Activated naive CD4-positive, alpha-beta T cell treated with anti-CD3 and anti-CD28 coated beads, Interleukin-2, amount 10 ng/mL, durations not matched to agents 7 days and 5 days (primary cell): Measurements from ENCODE around the gene POLR1G.

Experiments
- CTCF ChIA-PET: fragments of 350-600 bp; sonication (Branson Sonifier 250); formaldehyde crosslinking; loops from one replicate; lab custom pipeline; 2021; ENCODE audit warnings: antibody characterized with exemption; lab: Charles Lee
- DNase-seq: peaks from one replicate; pipeline ENCODE4 v3.0.0-alpha.2; 2020
- H3K27ac Mint-ChIP-seq: one replicate; pipeline ENCODE4 v1.8.0; 2021; ENCODE audit warnings: mild to moderate bottlenecking, moderate library complexity, mixed read lengths
- H3K27me3 Mint-ChIP-seq: one replicate; pipeline ENCODE4 v1.8.0; 2021; ENCODE audit warnings: mild to moderate bottlenecking, mixed read lengths
- H3K36me3 Mint-ChIP-seq: one replicate; pipeline ENCODE4 v1.8.0; 2021; ENCODE audit warnings: mixed read lengths
- H3K4me1 Mint-ChIP-seq: one replicate; pipeline ENCODE4 v1.8.0; 2021; ENCODE audit warnings: mixed read lengths
- H3K4me3 Mint-ChIP-seq: one replicate; pipeline ENCODE4 v1.8.0; 2021; ENCODE audit warnings: mild to moderate bottlenecking, moderate library complexity, mixed read lengths
- H3K9me3 Mint-ChIP-seq: one replicate; pipeline ENCODE4 v1.8.0; 2021; ENCODE audit warnings: mixed read lengths

The POLR1G gene

DNA sequence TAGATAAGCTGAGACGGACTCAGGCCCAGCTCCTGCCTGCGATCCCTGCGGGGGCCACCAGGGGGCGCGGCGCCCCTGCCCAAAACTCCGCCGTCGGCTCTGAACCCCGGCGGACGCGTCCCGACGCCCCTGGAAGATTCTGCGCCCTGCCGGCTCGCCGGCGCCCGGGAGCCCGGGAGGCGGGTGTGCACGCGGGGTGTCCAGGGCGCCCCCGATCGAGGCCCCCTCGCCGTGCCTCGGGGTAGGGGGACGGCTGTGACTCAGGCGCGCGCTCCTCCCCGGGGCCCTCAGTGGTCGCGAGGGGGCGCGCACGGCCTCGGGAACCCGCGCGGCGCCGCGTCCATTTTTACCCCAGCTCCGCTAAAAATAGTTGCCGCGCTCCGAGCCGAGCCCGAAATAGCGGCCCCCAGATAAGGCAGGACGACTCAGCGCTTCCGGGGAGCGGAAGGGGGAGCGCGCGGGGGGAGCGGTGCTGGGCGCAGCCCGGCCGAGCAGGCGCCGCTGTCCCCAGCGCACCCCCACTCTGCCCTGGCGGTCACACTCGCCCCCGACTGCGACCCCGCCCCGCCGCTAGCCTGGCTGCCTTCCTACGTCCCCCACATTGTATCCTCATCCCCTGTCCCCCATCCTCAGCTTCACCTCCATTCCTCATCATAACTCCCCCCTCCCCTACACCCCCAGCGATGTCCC, 33.3 kb downstream of the POLR1G start:
- H3K4me3 Mint-ChIP-seq: peak overlapping the region; percentile 64

DNA sequence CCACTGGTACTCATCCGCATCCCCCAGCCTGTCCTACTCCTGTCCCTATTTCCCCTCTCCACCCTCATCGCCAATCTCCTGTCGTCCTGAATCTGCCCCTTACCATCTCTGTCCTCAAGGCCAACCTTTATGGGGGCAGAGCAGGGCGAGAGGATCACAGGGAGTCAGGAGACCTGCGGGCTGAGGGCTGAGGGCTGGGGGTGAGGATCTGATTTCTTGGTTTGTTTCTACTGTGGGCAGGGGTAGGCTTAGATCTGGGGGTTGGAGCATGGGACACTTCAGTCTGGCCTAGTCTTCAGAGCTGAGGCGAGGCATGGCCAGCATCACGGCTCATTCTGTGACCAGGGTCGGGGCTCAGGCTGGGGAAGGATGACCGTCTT, 33.8 kb downstream of the POLR1G start:
- no peak for DNase-seq
- Mint-ChIP-seq H3K9me3 (no peaks in the 10 kb centered on the region), H3K4me3 (peak overlapping the region; percentile 64), H3K27ac (peak overlapping the region; percentile 67), H3K4me1 (peaks cover 44% of the 10 kb centered on the region), H3K36me3 (no peaks in the 10 kb centered on the region), H3K27me3 (peaks cover 23% of the 10 kb centered on the region)
- CTCF ChIA-PET: interaction anchor here (0.9 to 8.5 kb wide), 16 partner anchors 9 to 202 kb away, joined by 3 to 229 read pairs (median 10); partner anchors contain the start of genes ERCC1, FOSB and PPP1R13L

More for the DNA sequence above, 33.3 kb downstream of the POLR1G start:
- Mint-ChIP-seq H3K4me1 (peaks cover 41% of the 10 kb centered on the region), H3K36me3 (no peaks in the 10 kb centered on the region), H3K27me3 (peaks cover 21% of the 10 kb centered on the region), H3K27ac (peak overlapping the region; percentile 67), H3K9me3 (no peaks in the 10 kb centered on the region)
- peak; percentile 87 for DNase-seq
- CTCF ChIA-PET: interaction anchor here (0.7 to 8.5 kb wide), 30 partner anchors 9 to 253 kb away, joined by 3 to 229 read pairs (median 4); partner anchors contain the start of genes ERCC1, FOSB, PPM1N and PPP1R13L

DNA sequence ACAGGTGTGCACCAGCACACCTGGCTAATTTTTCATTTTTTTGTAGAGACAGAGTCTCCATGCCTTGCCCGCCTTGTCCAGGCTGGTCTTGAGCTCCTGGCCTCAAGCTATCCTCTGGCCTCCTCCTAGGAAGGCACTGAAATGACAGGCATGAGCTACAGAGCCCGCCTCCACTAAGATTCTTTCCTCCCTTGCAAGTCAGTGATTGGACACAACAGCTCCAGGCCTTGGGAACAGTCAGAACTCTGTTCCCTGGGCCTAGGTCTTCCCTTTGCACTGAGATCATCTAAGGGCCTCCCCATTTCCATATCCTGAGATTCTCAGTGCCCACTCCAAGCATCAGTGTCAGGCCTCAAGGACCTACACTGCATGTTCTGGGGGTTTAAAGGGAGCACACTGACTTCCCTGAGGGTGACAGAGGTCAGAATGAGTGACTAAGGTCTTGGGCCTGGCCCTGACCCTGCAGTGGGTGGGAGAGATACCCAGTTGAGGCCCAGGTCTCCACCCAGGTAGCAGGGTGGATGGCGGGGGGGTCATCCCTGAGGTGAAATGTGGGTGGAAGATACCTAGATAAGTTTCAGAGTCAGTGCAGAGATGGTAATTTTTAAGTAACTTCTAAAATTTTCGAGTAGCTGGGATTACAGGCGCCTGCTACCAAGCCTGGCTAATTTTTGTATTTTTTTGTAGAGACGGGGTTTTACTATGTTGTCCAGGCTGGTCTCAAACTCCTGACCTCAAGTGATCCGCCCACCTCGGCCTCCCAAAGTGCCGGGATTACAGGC, 34.6 kb downstream of the POLR1G start:
- peak overlapping the region; percentile 67 for H3K27ac Mint-ChIP-seq
- no peaks in the 10 kb centered on the region for H3K36me3 Mint-ChIP-seq
- H3K27me3 Mint-ChIP-seq: peaks cover 20% of the 10 kb centered on the region
- no peak for DNase-seq
- H3K9me3 Mint-ChIP-seq: no peaks in the 10 kb centered on the region
- H3K4me3 Mint-ChIP-seq: peak overlapping the region; percentile 64
- CTCF ChIA-PET: interaction anchor here (0.7 to 8.5 kb wide), 9 partner anchors 8 to 45 kb away, joined by 3 to 229 read pairs (median 12); partner anchors contain the start of genes ERCC1 and FOSB
- H3K4me1 Mint-ChIP-seq: peaks cover 46% of the 10 kb centered on the region

GRCh38 chr19:45442408-45442777, 35.9 kb downstream of the POLR1G start:
- Mint-ChIP-seq H3K4me1 (peaks cover 52% of the 10 kb centered on the region), H3K27me3 (peaks cover 20% of the 10 kb centered on the region), H3K36me3 (peaks cover 3% of the 10 kb centered on the region), H3K4me3 (peak overlapping the region; percentile 16), H3K27ac (no peak overlapping the region), H3K9me3 (no peaks in the 10 kb centered on the region)
- CTCF ChIA-PET: interaction anchor here (1.1 to 8.5 kb wide), 2 partner anchors 36 to 43 kb away, joined by 3 to 229 read pairs; no protein-coding TSS in a partner anchor
- DNase-seq: no peak

DNA sequence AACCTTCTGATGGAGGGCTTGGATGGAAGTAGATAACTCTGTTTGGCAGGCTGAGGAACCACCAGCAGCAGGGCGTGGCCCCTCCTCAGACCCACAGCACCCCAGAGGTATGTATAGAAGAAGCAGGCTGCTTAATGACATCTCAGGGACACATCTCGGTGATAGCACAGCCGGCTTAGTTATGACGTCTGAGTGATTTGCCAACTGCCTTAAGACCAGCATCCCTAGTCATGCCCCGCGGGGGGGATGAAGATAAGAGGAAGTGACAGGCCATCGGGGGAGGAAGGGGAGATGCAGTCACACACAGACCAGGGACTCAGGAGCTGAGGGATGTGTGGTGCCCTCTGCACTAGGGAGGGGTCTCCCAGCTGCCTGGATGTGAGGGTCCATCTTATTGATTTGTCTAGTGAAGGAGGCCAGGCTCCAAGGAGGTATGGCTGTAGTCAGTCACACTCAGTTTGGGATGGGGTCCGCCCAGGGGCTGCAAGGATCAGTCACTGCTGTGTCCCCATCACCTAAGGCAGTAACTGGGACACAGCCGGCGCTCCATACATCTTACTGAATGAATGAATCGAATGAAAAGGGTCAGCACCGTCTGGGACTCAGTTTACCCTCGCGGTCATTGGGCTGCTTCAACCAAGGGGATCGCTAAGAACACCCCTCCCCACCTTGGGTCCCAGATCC, 36.5 kb downstream of the POLR1G start:
- peak overlapping the region; percentile 64 for H3K4me3 Mint-ChIP-seq
- no peaks in the 10 kb centered on the region for H3K9me3 Mint-ChIP-seq
- peak; percentile 56 for DNase-seq
- H3K36me3 Mint-ChIP-seq: peaks cover 3% of the 10 kb centered on the region
- H3K4me1 Mint-ChIP-seq: peaks cover 52% of the 10 kb centered on the region
- CTCF ChIA-PET: interaction anchor here (8.5 kb wide), 1 partner anchor 36 kb away, joined by 229 read pairs; no protein-coding TSS in a partner anchor
- H3K27ac Mint-ChIP-seq: no peak overlapping the region
- H3K27me3 Mint-ChIP-seq: peaks cover 20% of the 10 kb centered on the region

DNA sequence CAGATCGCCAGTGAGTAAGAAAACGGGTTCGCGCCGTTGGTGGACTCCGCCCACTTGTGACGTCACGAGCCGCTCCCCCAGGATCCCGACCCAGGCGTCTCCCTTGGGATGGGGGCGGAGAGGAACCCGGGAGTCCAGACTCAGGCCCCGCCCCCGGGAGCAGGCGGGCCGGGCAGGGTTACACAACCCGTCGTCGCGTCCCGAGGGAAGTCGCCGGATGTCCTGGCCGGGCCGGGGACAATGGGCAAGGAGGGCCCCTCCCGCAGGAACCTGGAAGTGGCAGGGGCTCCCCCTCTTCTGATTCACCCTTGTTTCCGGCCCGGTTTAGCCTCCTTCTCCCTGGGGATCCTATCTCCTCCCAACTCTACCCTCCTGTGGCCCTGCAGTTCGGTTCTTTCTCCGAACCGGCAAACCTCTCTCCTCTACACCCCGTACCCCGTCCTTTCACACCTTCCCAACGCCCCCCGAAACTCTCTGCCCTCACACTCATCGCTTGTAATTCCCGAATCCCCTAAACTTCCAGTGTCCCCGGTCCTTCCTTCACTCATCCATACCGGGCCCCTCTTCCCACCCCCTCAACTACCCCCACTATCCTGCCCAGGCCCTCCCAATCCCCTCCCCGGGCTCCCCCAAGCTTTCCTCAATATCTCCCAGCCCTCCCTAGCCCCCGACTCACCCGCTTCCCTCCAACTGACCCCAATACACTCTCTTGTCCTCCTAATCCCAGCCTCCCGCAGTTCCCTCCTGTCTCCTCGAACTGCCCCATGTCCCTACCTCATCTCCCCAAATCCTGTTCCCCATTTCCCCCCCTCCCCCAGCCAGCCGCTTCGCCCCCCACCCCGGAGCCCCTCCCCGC, 37.2 kb downstream of the POLR1G start:
- Mint-ChIP-seq H3K4me1 (peaks cover 55% of the 10 kb centered on the region), H3K27ac (no peak overlapping the region), H3K27me3 (peaks cover 20% of the 10 kb centered on the region), H3K9me3 (no peaks in the 10 kb centered on the region), H3K36me3 (peaks cover 3% of the 10 kb centered on the region), H3K4me3 (peak overlapping the region; percentile 64)
- DNase-seq: peak; percentile 71
- CTCF ChIA-PET: interaction anchor here (8.5 kb wide), 1 partner anchor 35 kb away, joined by 229 read pairs; no protein-coding TSS in a partner anchor

DNA sequence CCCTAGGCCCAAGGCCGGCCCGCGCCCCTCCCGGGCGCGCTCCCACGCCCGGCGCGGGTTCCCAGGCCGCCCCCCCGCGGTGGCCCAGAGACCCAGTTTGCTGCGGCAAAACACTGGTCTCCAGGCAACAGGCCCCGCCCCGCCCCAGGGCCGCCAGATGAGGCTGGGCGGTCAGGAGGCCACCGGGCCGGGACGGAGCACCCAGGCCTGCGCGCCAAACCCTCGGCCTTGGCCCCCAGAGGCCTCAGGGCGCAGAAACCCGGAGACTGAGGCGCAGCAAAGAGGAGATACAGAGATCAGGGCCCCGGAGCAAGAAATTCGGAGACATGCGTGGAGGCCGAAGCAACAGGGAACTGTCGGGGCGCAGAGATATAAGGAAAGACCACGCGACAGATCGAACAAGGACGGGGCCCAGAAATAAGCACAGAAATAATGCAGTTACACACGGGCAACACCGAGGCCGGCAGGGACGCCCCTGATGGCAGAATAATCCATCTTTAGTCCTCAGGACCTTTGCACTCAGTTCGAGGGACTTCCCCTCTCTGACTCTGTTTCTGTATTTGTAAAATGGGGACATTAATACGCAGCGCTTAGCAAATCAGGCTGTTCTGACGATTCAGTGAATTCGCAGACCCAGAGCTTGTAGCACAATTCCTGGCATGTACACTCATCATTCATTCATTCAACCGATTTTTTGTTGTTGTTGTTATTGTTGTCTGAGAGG, 38.0 kb downstream of the POLR1G start:
- DNase-seq: peak; percentile 86
- H3K4me1 Mint-ChIP-seq: peaks cover 55% of the 10 kb centered on the region
- no peaks in the 10 kb centered on the region for H3K9me3 Mint-ChIP-seq
- CTCF ChIA-PET: interaction anchor here (6.2 to 6.4 kb wide), 2 partner anchors 23 to 33 kb away, joined by 32 to 68 read pairs; partner anchors contain the start of gene FOSB
- peaks cover 20% of the 10 kb centered on the region for H3K27me3 Mint-ChIP-seq
- no peak overlapping the region for H3K4me3 Mint-ChIP-seq
- H3K36me3 Mint-ChIP-seq: peaks cover 4% of the 10 kb centered on the region
- no peak overlapping the region for H3K27ac Mint-ChIP-seq

- Mint-ChIP-seq H3K27me3 (peaks cover 20% of the 10 kb centered on the region), H3K27ac (no peak overlapping the region), H3K36me3 (peaks cover 4% of the 10 kb centered on the region), H3K9me3 (no peaks in the 10 kb centered on the region), H3K4me3 (no peak overlapping the region), H3K4me1 (peaks cover 60% of the 10 kb centered on the region)
- DNase-seq: no peak
- CTCF ChIA-PET: interaction anchor here (0.6 to 6.4 kb wide), 5 partner anchors 22 to 322 kb away, joined by 3 to 68 read pairs (median 6); partner anchors contain the start of gene FOSB
Measured at GRCh38 chr19:45445139-45445538, 38.7 kb downstream of the POLR1G start.

DNA sequence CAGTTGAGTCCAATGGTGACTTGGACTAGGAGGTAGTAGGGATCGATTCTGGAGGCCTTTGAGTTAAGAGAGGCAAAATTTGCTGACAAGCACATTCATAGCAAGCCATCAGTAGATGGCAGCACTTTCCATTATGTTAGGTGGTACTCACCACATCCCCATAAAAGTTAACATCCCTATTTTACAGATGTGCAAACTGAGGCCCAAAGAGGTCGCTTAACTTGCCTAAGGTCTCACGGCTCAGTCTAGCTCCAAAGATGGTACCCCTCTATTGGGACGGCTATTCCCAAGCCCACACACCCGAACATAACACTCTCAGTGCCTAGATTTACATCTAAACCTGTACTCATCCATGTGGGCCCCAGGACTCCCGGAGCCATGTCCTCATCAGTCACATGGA, 39.9 kb downstream of the POLR1G start:
- no peak overlapping the region for H3K27ac Mint-ChIP-seq

DNA sequence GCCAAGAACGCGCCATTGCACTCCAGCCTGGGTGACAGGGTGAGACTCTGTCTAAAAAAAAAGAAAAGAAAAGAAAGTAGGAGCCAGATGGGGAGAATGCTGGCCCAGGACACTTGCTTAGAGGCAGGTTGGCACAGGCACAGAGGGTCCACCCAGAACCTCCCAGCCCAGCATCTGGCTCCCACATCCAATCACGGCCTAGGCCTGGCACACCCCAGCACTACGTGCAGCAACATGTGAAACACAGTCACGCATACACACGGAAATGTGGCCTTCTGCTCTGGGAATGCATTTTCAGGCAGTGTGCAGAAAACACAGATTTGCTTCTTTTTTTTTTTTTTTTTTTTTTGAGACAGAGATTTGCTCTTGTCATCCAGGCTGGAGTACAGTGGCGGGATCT, 40.5 kb downstream of the POLR1G start:
- Mint-ChIP-seq H3K27ac (no peak overlapping the region), H3K27me3 (peaks cover 20% of the 10 kb centered on the region), H3K9me3 (no peaks in the 10 kb centered on the region), H3K4me1 (peaks cover 62% of the 10 kb centered on the region), H3K36me3 (peaks cover 4% of the 10 kb centered on the region), H3K4me3 (no peak overlapping the region)
- CTCF ChIA-PET: interaction anchor here (0.7 to 6.4 kb wide), 6 partner anchors 16 to 192 kb away, joined by 3 to 68 read pairs (median 3); partner anchors contain the start of genes EML2, FOSB and PPP1R13L
- no peak for DNase-seq

More for the DNA sequence above, 39.9 kb downstream of the POLR1G start:
- peaks cover 57% of the 10 kb centered on the region for H3K4me1 Mint-ChIP-seq
- no peak overlapping the region for H3K4me3 Mint-ChIP-seq
- CTCF ChIA-PET: interaction anchor here (0.7 to 6.4 kb wide), 8 partner anchors 16 to 236 kb away, joined by 3 to 68 read pairs (median 3); partner anchors contain the start of genes EML2, FOSB and PPP1R13L
- H3K27me3 Mint-ChIP-seq: peaks cover 20% of the 10 kb centered on the region
- no peaks in the 10 kb centered on the region for H3K9me3 Mint-ChIP-seq
- H3K36me3 Mint-ChIP-seq: peaks cover 4% of the 10 kb centered on the region
- DNase-seq: peak; percentile 46

GRCh38 chr19:45448425-45448756, 41.9 kb downstream of the POLR1G start:
- peaks cover 15% of the 10 kb centered on the region for H3K27me3 Mint-ChIP-seq
- no peaks in the 10 kb centered on the region for H3K9me3 Mint-ChIP-seq
- H3K27ac Mint-ChIP-seq: no peak overlapping the region
- CTCF ChIA-PET: interaction anchor here (1.0 to 6.4 kb wide), 6 partner anchors 9 to 194 kb away, joined by 3 to 68 read pairs (median 14); partner anchors contain the start of gene FOSB
- peaks cover 4% of the 10 kb centered on the region for H3K36me3 Mint-ChIP-seq
- no peak overlapping the region for H3K4me3 Mint-ChIP-seq
- no peak for DNase-seq
- peaks cover 55% of the 10 kb centered on the region for H3K4me1 Mint-ChIP-seq

GRCh38 chr19:45448887-45449299, 42.4 kb downstream of the POLR1G start:
- Mint-ChIP-seq H3K27ac (no peak overlapping the region), H3K27me3 (peaks cover 13% of the 10 kb centered on the region), H3K36me3 (peaks cover 4% of the 10 kb centered on the region), H3K4me3 (peak overlapping the region; percentile 22), H3K9me3 (no peaks in the 10 kb centered on the region), H3K4me1 (peaks cover 52% of the 10 kb centered on the region)
- DNase-seq: no peak
- CTCF ChIA-PET: interaction anchor here (1.0 to 6.4 kb wide), 6 partner anchors 9 to 193 kb away, joined by 3 to 68 read pairs (median 14); partner anchors contain the start of gene FOSB
